DND-41 (cell line): ENCODE data around the gene DBP.
A peak's percentile ranks its signal among the peaks of the same experiment; 100 is the strongest.

Experiments
- ATAC-seq: fragments of 200-7000 bp; cut with Tn5 transposase; 3 replicates; pipeline ENCODE4 v1.9.1; 2021; ENCODE audit warnings: low read depth; ENCODE audit not compliant: insufficient read depth
- DNase-seq: peaks from one replicate; pipeline ENCODE4 v3.0.0-alpha.2; 2020
- H2AFZ ChIP-seq: 2 replicates; pipeline ENCODE4 v1.6.0; 2012; ENCODE audit warnings: low read depth, low read length
- H3K27ac ChIP-seq: 2 replicates; pipeline ENCODE4 v1.5.1; 2012; ENCODE audit warnings: low read length, inconsistent platforms
- H3K27me3 ChIP-seq: fragments of 200-600 bp; sonication (generic); 2 replicates; pipeline ENCODE4 v1.6.0; 2012; ENCODE audit warnings: low read length, mild to moderate bottlenecking, inconsistent platforms; ENCODE audit not compliant: insufficient read depth, poor library complexity
- H3K36me3 ChIP-seq: 2 replicates; pipeline ENCODE4 v1.5.1; 2012; ENCODE audit warnings: low read length, inconsistent platforms; ENCODE audit not compliant: insufficient read depth
- H3K4me1 ChIP-seq: 2 replicates; pipeline ENCODE4 v1.5.1; 2012; ENCODE audit warnings: mild to moderate bottlenecking, low read length; ENCODE audit not compliant: insufficient read depth
- H3K4me2 ChIP-seq: 2 replicates; pipeline ENCODE4 v1.6.0; 2012; ENCODE audit warnings: mild to moderate bottlenecking, moderate library complexity, low read length, inconsistent platforms; ENCODE audit not compliant: insufficient read depth
- H3K4me3 ChIP-seq, 2 experiments: fragments of 200-600 bp in 1 of 2; shearing (Covaris generic) in 1 of 2; 2 replicates each; pipeline ENCODE4 v1.5.1; 2012 to 2016; ENCODE audit warnings: inconsistent platforms in 2 of 2, low read length in 2 of 2, mild to moderate bottlenecking in 2 of 2, low read depth in 1 of 2, moderate library complexity in 1 of 2
- H3K79me2 ChIP-seq: 2 replicates; pipeline ENCODE4 v1.6.0; 2012; ENCODE audit warnings: low read length, inconsistent platforms; ENCODE audit not compliant: insufficient read depth
- H3K9ac ChIP-seq: 2 replicates; pipeline ENCODE4 v1.6.0; 2012; ENCODE audit warnings: low read depth, mild to moderate bottlenecking, inconsistent platforms, low read length, moderate library complexity
- H3K9me3 ChIP-seq: 2 replicates; pipeline ENCODE4 v1.5.1; 2012; ENCODE audit warnings: low read length, moderate library complexity, mild to moderate bottlenecking, inconsistent platforms; ENCODE audit not compliant: insufficient read depth, severe bottlenecking
- H4K20me1 ChIP-seq: 2 replicates; pipeline ENCODE4 v1.6.0; 2012; ENCODE audit warnings: low read length; ENCODE audit not compliant: insufficient read depth
- EZH2 ChIP-seq: IDR thresholded peaks from 3 replicates; pipeline ENCODE4 v1.6.1; 2012; ENCODE audit warnings: borderline replicate concordance, low read depth, mild to moderate bottlenecking, moderate library complexity, low read length, inconsistent platforms; ENCODE audit not compliant: severe bottlenecking
- TF ChIP-seq, protein P1 (sequence below): IDR thresholded peaks from 2 replicates; pipeline ENCODE4 v1.5.1; 2012; ENCODE audit warnings: borderline replicate concordance, low read length, moderate library complexity, mild to moderate bottlenecking; ENCODE audit not compliant: poor library complexity, severe bottlenecking; ENCODE audit errors: extremely low read depth

The DBP gene

DNA sequence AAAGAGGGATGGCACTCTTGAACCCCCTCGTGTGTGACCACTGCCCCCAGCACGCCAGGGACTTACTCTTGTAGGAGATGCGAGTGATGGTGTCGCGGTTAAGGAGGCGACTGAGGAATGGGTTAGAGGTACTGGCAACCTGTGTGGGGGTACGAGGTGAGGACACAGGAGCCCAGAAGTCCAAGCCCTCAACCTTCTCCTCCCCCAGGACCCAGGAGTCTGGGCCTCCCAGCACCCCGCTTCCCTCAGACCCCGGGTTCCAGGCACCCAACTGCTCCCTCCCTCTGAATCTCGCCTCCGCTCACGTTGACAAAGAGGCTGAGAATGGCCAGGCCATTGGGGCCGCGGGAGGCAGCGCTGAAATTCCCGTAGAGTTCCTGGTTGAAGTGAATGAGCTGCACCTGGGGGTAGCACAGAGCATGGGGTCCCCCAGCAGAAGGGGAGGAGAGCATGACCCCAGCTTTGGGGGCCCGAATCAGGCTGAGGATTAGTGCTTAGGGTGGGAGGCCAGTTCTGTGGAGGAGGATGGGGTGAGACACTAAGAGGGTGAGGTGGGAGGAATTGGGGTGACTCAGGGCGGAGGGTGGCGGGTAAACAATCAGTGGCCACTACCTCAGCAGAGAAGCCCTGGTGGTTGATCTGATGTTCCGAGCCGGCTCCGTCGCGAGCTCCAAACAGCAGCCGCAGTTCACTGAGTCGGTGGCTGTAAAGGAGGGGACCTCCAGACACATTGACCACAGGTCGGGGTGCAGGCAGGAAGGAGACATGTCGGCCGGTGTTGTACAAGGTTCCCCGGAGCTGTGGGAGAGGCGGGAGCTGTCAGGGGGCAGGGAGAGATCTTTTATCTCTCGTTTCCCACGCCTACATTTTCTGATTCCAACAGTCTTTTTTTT lies 2.5 kb upstream of the DBP start:
- Histone ChIP-seq H3K9ac (no peak overlapping the region), H3K27me3 (no peaks in the 10 kb centered on the region), H4K20me1 (peaks cover 7% of the 10 kb centered on the region; the same call in 1 of the 2 replicates), H3K27ac (no peak overlapping the region), H3K4me3 (no peak overlapping the region), H3K9me3 (no peaks in the 10 kb centered on the region), H3K79me2 (peaks cover 16% of the 10 kb centered on the region), H3K4me2 (no peak overlapping the region), H3K36me3 (no peaks in the 10 kb centered on the region; the same call in 1 of the 2 replicates), H2AFZ (no peak overlapping the region), H3K4me1 (peaks cover 32% of the 10 kb centered on the region)
- TF ChIP-seq, protein P1, sequence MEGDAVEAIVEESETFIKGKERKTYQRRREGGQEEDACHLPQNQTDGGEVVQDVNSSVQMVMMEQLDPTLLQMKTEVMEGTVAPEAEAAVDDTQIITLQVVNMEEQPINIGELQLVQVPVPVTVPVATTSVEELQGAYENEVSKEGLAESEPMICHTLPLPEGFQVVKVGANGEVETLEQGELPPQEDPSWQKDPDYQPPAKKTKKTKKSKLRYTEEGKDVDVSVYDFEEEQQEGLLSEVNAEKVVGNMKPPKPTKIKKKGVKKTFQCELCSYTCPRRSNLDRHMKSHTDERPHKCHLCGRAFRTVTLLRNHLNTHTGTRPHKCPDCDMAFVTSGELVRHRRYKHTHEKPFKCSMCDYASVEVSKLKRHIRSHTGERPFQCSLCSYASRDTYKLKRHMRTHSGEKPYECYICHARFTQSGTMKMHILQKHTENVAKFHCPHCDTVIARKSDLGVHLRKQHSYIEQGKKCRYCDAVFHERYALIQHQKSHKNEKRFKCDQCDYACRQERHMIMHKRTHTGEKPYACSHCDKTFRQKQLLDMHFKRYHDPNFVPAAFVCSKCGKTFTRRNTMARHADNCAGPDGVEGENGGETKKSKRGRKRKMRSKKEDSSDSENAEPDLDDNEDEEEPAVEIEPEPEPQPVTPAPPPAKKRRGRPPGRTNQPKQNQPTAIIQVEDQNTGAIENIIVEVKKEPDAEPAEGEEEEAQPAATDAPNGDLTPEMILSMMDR: no peak
- no peak for TF ChIP-seq EZH2
- DNase-seq: no peak
- ATAC-seq: no peak

DNA sequence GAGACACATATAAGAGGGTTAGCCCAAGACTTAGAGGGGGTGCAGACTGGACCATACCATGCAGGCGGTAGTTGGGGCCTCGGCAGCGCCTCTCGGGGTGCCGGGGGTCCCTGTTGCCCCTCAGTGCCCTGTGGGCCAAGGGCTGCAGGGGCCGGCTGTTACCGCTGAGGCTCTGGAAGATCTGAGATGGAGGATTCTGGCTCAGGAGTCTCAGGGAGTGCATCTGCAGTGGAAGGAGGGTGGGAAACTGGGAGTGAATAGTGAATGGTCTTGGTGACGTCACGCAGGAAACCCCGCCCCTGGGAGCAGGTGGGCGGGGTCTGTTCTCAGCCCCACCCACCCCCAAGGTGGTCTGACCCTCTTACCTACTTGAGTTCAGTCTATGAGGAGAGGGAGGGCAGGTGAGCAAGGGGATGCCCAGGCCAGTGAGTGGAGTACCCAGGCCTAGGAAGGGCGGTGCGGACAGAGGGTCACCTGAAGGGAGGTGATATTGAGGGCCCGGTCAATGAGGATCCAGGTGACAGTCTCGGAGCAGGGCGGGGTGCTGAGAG lies 1.7 kb upstream of the DBP start:
- peak overlapping the region; percentile 97 for H3K27ac ChIP-seq
- H3K9ac ChIP-seq: peak overlapping the region; percentile 76
- H3K9me3 ChIP-seq: no peaks in the 10 kb centered on the region
- H3K36me3 ChIP-seq: no peaks in the 10 kb centered on the region; the same call in 1 of the 2 replicates
- H3K4me3 ChIP-seq: peak overlapping the region in 1 of 2 experiments; percentile 59; a peak in 2 of 4 replicates
- peaks cover 40% of the 10 kb centered on the region for H3K4me1 ChIP-seq
- peak overlapping the region; percentile 85 for H3K4me2 ChIP-seq
- ATAC-seq (no peak), DNase-seq (peak; percentile 39)
- H2AFZ ChIP-seq: peak overlapping the region; percentile 82
- H3K27me3 ChIP-seq: no peaks in the 10 kb centered on the region
- TF ChIP-seq, protein P1: no peak
- no peak for TF ChIP-seq EZH2
- peaks cover 7% of the 10 kb centered on the region; the same call in 1 of the 2 replicates for H4K20me1 ChIP-seq
- peaks cover 18% of the 10 kb centered on the region for H3K79me2 ChIP-seq

DNA sequence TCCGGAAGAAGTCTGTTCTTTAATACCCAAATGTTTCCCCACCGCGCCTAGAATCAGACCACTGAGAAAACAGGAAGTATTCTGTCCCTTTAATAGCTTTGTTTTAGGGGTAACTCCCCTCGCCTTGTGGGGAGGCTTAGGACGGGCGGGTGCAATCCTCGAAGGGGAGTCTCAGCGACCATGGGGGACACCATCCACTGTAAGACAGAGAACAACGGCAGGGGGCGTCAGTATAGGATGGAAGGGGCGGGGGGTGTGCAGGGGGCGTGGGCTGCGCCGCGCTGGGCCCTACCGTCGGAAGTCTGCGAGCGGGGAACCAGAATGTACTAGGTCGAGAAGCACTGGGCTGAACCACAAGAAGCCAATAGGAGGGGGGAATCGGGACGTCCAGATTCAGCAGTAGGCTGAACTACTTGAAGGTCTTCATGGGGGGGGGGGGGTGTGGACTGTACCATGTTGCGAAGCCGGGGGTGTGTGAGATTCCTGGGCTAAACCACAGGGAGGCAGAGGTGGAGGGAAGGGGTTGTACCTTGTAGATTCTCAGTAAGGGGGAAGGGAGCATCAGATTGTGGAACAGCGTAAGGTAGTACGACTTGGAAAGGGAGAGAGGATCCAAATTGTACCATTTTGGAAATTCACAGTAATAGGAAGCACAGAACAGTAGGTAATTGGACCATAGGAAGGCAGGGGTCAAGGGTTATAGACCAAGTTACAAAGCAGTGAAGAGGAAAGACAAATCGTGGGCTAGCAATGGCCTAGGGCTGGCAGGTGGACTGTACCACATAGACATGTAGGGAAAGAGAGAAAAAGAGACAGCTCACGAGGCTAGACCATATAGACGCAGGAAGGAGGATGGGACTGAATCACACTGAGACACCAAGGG lies 1.0 kb upstream of the DBP start:
- Histone ChIP-seq H2AFZ (peak overlapping the region; percentile 82), H3K27ac (peak overlapping the region; percentile 97), H3K36me3 (peaks cover 2% of the 10 kb centered on the region; the same call in 1 of the 2 replicates), H3K9ac (peak overlapping the region; percentile 76), H3K79me2 (peaks cover 18% of the 10 kb centered on the region), H3K9me3 (no peaks in the 10 kb centered on the region), H3K4me2 (peak overlapping the region; percentile 85), H3K27me3 (no peaks in the 10 kb centered on the region), H3K4me3 (peak overlapping the region; percentile 23 to 59; a peak in 3 of 4 replicates), H3K4me1 (peaks cover 47% of the 10 kb centered on the region), H4K20me1 (peaks cover 7% of the 10 kb centered on the region; the same call in 1 of the 2 replicates)
- DNase-seq (peak; percentile 92), ATAC-seq (peak; percentile 42)
- TF ChIP-seq, protein P1: peak; percentile 54
- no peak for TF ChIP-seq EZH2
